ENCODE results near the gene MICU1. TPM values are rescaled to one million over a fixed set of nuclear protein-coding genes. Genes with fewer than 3 reads are reported as not detected.

MICU1 gene
- total RNA-seq, 4 donors from 2014 or later = 31.7 to 82.5 (median 37.1) TPM

DNA sequence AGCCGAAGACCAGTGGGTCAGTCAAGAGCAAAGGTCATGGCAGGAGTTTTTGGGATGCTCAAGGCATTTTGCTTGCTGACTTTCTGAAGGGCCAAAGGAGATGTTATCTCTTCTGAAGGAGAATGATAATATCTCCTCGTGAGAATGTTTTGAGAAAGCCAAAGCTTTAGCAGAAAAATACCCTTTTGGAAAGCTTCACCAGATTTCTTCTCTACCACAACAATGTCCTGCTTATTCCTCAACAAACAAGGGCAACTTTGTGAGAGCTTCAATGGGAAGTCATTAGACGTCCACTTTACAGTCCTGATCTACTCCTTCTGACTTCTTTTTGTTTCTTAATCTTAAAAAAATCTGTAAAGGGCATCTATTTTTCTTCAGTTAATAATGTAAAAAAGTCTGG is 138.4 kb downstream of the MICU1 start:
- no peaks in the 10 kb centered on the region for H3K27me3 ChIP-seq
- DNase-seq = no peak
- H3K27ac ChIP-seq = no peak overlapping the region
- H3K9me3 ChIP-seq = no peaks in the 10 kb centered on the region
- TF ChIP-seq, protein P1, sequence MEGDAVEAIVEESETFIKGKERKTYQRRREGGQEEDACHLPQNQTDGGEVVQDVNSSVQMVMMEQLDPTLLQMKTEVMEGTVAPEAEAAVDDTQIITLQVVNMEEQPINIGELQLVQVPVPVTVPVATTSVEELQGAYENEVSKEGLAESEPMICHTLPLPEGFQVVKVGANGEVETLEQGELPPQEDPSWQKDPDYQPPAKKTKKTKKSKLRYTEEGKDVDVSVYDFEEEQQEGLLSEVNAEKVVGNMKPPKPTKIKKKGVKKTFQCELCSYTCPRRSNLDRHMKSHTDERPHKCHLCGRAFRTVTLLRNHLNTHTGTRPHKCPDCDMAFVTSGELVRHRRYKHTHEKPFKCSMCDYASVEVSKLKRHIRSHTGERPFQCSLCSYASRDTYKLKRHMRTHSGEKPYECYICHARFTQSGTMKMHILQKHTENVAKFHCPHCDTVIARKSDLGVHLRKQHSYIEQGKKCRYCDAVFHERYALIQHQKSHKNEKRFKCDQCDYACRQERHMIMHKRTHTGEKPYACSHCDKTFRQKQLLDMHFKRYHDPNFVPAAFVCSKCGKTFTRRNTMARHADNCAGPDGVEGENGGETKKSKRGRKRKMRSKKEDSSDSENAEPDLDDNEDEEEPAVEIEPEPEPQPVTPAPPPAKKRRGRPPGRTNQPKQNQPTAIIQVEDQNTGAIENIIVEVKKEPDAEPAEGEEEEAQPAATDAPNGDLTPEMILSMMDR (IDR thresholded peaks at IDR 0.05) = no peak
- no peak for TF ChIP-seq POLR2A (IDR thresholded peaks at IDR 0.05)
- H3K4me3 ChIP-seq = no peak overlapping the region
- H3K4me1 ChIP-seq = no peaks in the 10 kb centered on the region
- H3K36me3 ChIP-seq = no peaks in the 10 kb centered on the region

DNA sequence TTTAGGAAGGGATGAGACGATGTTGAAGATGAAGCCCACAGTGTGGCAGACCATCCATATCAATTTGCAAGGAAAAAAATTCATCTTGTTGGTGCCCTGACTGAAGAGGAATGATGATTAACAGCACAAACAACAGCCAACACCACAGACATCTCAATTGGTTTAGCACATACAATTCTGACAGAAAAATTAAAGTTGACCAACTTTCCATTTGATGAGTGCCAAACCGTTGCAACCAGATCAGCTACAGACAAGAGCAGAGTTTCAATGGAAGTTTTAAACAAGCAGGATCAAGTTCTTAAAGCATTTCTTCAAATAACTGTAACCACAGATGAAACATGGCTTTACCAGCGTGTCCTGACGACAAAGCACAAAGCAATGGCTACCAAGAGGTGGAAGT is 138.8 kb downstream of the MICU1 start:
- H3K4me1 ChIP-seq = no peaks in the 10 kb centered on the region
- H3K9me3 ChIP-seq = no peaks in the 10 kb centered on the region
- H3K4me3 ChIP-seq = no peak overlapping the region
- no peaks in the 10 kb centered on the region for H3K27me3 ChIP-seq
- no peaks in the 10 kb centered on the region for H3K36me3 ChIP-seq
- no peak for TF ChIP-seq POLR2A (IDR thresholded peaks at IDR 0.05)
- TF ChIP-seq, protein P1 (IDR thresholded peaks at IDR 0.05) = no peak
- H3K27ac ChIP-seq = no peak overlapping the region
- DNase-seq = no peak

DNA sequence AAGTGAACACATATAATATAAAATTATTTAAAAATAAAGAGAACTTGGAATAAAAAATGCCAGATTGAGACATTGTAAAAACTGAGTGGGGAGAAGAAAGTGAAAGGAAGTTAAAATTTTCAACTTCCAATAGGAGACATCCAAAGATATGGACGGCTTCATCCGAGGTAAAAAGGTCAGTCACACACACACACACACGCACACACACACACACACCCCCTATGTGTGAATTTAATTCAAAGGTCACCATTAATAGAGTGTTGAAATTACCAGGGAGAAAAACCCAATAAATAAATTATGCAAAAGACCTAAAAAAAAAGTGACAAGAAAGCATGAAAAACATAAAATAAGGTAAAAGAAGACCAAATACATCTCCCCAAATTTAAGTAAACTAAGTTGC is 140.2 kb downstream of the MICU1 start:
- no peaks in the 10 kb centered on the region for H3K4me1 ChIP-seq
- H3K9me3 ChIP-seq = no peaks in the 10 kb centered on the region
- no peaks in the 10 kb centered on the region for H3K36me3 ChIP-seq
- no peak for TF ChIP-seq POLR2A (IDR thresholded peaks at IDR 0.05)
- TF ChIP-seq, protein P1 (IDR thresholded peaks at IDR 0.05) = no peak
- H3K27ac ChIP-seq = no peak overlapping the region
- H3K4me3 ChIP-seq = no peak overlapping the region
- no peak for DNase-seq
- no peaks in the 10 kb centered on the region for H3K27me3 ChIP-seq

DNA sequence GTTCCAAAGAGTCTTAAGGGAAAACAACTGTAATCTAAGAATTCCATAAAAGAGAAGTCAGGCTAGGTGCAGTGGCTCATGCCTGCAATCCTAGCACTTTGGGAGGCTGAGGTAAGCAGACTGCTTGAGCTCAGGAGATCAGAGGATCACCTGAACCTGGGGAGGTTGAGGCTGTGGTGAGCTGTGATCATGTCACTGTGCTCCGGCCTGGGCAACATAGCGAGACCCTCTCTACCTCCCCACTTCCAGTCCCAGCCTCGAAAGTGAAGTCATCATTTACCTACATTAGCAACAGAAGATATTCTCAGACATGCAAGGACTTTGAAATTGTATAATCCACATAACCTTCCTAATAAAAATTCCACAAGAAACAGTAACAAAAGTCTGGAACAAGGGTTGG is 141.4 kb downstream of the MICU1 start:
- TF ChIP-seq, protein P1 (IDR thresholded peaks at IDR 0.05) = no peak
- no peak for TF ChIP-seq POLR2A (IDR thresholded peaks at IDR 0.05)
- DNase-seq = no peak
- no peaks in the 10 kb centered on the region for H3K9me3 ChIP-seq

DNA sequence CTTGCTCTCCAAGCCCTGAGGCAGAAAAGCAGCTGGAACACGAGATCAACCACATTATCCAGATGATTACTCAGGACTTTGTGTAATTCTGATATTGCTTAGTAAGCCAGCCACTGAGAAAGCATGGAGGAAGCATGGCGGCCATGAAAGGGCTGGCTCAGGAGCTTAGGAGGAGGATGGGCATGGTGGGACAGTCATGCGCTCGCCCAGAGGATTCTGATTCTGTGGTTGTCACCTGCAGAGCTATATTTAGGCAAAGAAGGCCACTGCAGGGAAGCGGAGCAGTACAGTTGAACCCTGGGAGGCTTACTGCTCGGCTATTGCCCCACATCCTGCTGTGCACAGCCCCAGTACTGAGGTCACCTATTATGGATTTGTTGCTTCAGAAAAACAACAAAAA is 142.4 kb downstream of the MICU1 start:
- TF ChIP-seq, protein P1 (IDR thresholded peaks at IDR 0.05) = no peak
- TF ChIP-seq POLR2A (IDR thresholded peaks at IDR 0.05) = no peak
- Histone ChIP-seq H3K4me1 (no peaks in the 10 kb centered on the region), H3K27ac (no peak overlapping the region), H3K9me3 (no peaks in the 10 kb centered on the region), H3K36me3 (no peaks in the 10 kb centered on the region), H3K27me3 (no peaks in the 10 kb centered on the region), H3K4me3 (no peak overlapping the region)
- DNase-seq = no peak

More for the DNA sequence above, 141.4 kb downstream of the MICU1 start:
- H3K4me1 ChIP-seq = no peaks in the 10 kb centered on the region
- no peaks in the 10 kb centered on the region for H3K36me3 ChIP-seq
- H3K4me3 ChIP-seq = no peak overlapping the region
- no peak overlapping the region for H3K27ac ChIP-seq
- H3K27me3 ChIP-seq = no peaks in the 10 kb centered on the region

DNA sequence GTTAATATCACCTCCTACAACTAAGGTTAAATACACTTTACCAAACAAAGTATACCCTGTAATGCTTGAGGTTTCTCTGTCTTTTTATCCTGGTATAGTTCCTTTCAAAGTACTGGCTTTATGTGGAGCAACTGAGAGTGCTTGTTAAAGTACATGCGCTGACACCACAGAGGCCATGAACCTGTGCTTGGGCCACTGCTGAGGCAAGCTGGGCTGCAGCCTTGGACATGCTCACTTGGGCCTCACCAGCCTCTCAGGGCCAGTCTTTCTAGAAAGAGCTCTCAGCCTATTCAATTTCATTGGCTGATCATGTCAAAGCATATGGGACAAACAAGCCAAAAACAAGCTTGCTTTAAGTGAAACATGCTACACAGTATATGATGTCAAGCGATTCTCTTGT is 145.0 kb downstream of the MICU1 start:
- H3K4me1 ChIP-seq = no peaks in the 10 kb centered on the region
- H3K4me3 ChIP-seq = no peak overlapping the region
- DNase-seq = no peak
- no peak overlapping the region for H3K27ac ChIP-seq
- H3K9me3 ChIP-seq = no peaks in the 10 kb centered on the region
- peaks cover 0 to 12% (median 0%) of the 10 kb centered on the region in 3 donors for H3K36me3 ChIP-seq
- no peak for TF ChIP-seq POLR2A (IDR thresholded peaks at IDR 0.05)
- TF ChIP-seq, protein P1 (IDR thresholded peaks at IDR 0.05) = no peak
- H3K27me3 ChIP-seq = no peaks in the 10 kb centered on the region
